H1 (cell line): ENCODE results near the gene DOP1B. TPM values are rescaled to one million over a fixed set of nuclear protein-coding genes. Genes with fewer than 3 reads are reported as not detected.

Experiments
- CTCF ChIA-PET: fragments of 300-600 bp; sonication (Branson Sonifier 250); formaldehyde crosslinking; loops from one replicate; lab custom pipeline; 2021; ENCODE audit not compliant: partially characterized antibody; lab: Charles Lee
- POLR2A ChIA-PET: fragments of 300-600 bp; sonication (Branson Sonifier 250); formaldehyde crosslinking; loops from one replicate; lab custom pipeline; 2021; ENCODE audit warnings: inconsistent platforms; ENCODE audit not compliant: partially characterized antibody; lab: Charles Lee
- DNase-seq, 2 experiments: peaks; one replicate each; pipeline versions ENCODE4 v3.0.0 to v3.0.0-alpha.2; 2010 to 2022; ENCODE audit warnings: low spot score in 2 of 2, low read depth in 1 of 2, mixed read lengths in 1 of 2
- FAIRE-seq: peaks from 2 replicates; lab custom pipeline; 2011; peaks lifted over from hg19 to GRCh38; lab: Jason Lieb, UNC
- H2AFZ ChIP-seq: 2 replicates; pipeline ENCODE4 v1.8.1; 2012; ENCODE audit warnings: low read length, inconsistent platforms
- H2AK5ac ChIP-seq: 2 replicates; pipeline ENCODE4 v1.6.1; 2013; ENCODE audit warnings: low read depth, low read length
- H2BK120ac ChIP-seq: replicated peaks from 2 replicates; pipeline ENCODE3; 2013; ENCODE audit warnings: low read depth, low read length, inconsistent platforms
- H2BK12ac ChIP-seq: 2 replicates; pipeline ENCODE4 v1.6.1; 2013; ENCODE audit warnings: low read depth, low read length
- H2BK15ac ChIP-seq: 2 replicates; pipeline ENCODE4 v1.6.1; 2013; ENCODE audit warnings: low read length
- H2BK20ac ChIP-seq: 2 replicates; pipeline ENCODE4 v1.6.1; 2013; ENCODE audit warnings: low read length
- H2BK5ac ChIP-seq: 2 replicates; pipeline ENCODE4 v1.6.1; 2013; ENCODE audit warnings: low read depth, low read length
- H3K14ac ChIP-seq: 2 replicates; pipeline ENCODE4 v1.6.1; 2013; ENCODE audit warnings: inconsistent platforms; ENCODE audit not compliant: insufficient read length
- H3K18ac ChIP-seq: 2 replicates; pipeline ENCODE4 v1.6.1; 2013; ENCODE audit warnings: low read length; ENCODE audit errors: extremely low read depth
- H3K23ac ChIP-seq: 2 replicates; pipeline ENCODE4 v1.6.1; 2013; ENCODE audit warnings: inconsistent platforms; ENCODE audit not compliant: insufficient read length
- H3K23me2 ChIP-seq: 2 replicates; pipeline ENCODE4 v1.6.1; 2013; ENCODE audit warnings: low read depth, low read length
- H3K27ac ChIP-seq: 2 replicates; pipeline ENCODE4 v1.6.1; 2011; ENCODE audit warnings: low read depth, low read length, inconsistent platforms
- H3K27me3 ChIP-seq, 4 experiments: replicated peaks in 1 of 4; 1 replicate in 1 of 4; 2 replicates in 3 of 4; pipeline versions ENCODE4 v1.6.1 to v1.8.1; 2011 to 2013; ENCODE audit warnings: low read length in 3 of 4, mild to moderate bottlenecking in 3 of 4, inconsistent platforms in 2 of 4, mixed read lengths in 2 of 4, moderate library complexity in 1 of 4; ENCODE audit not compliant: control insufficient read depth in 3 of 4, insufficient read depth in 3 of 4; ENCODE audit errors: extremely low read depth in 1 of 4
- H3K36me3 ChIP-seq, 4 experiments: 2 replicates each; pipeline versions ENCODE4 v1.6.1 to v1.8.1; 2011 to 2013; ENCODE audit warnings: mild to moderate bottlenecking in 4 of 4, low read length in 3 of 4, moderate library complexity in 2 of 4, control low read depth in 1 of 4, inconsistent platforms in 1 of 4; ENCODE audit not compliant: insufficient read depth in 4 of 4, control insufficient read depth in 2 of 4
- H3K4ac ChIP-seq: replicated peaks from 2 replicates; pipeline ENCODE3; 2013; ENCODE audit warnings: low read length, low read depth, mixed read lengths, inconsistent platforms; ENCODE audit not compliant: insufficient read length
- H3K4me1 ChIP-seq, 4 experiments: replicated peaks in 1 of 4; 1 replicate in 1 of 4; 2 replicates in 3 of 4; pipeline versions ENCODE4 v1.6.1 to v1.8.1; 2011 to 2013; ENCODE audit warnings: low read length in 3 of 4, inconsistent platforms in 2 of 4, mixed read lengths in 1 of 4; ENCODE audit not compliant: insufficient read depth in 4 of 4, control insufficient read depth in 3 of 4
- H3K4me2 ChIP-seq, 2 experiments: 2 replicates each; pipeline versions ENCODE4 v1.6.1 to v1.8.1; 2011 to 2013; ENCODE audit warnings: low read depth in 2 of 2, low read length in 2 of 2, control low read depth in 1 of 2, inconsistent platforms in 1 of 2, mild to moderate bottlenecking in 1 of 2; ENCODE audit not compliant: insufficient read depth in 1 of 2
- H3K4me3 ChIP-seq, 4 experiments: fragments of 200-600, 300-600 bp in 1 of 4; sonication (generic), shearing (Covaris generic), sonication (Bioruptor Twin) in 1 of 4; 2 replicates each; pipeline versions ENCODE4 v1.5.1 to v1.8.1; 2011 to 2016; ENCODE audit warnings: low read length in 4 of 4, low read depth in 3 of 4, control low read depth in 2 of 4, inconsistent platforms in 2 of 4, mild to moderate bottlenecking in 2 of 4, mixed read lengths in 1 of 4, moderate library complexity in 1 of 4; ENCODE audit not compliant: insufficient read depth in 2 of 4; ENCODE audit errors: extremely low read depth in 1 of 4
- H3K56ac ChIP-seq: replicated peaks from 2 replicates; pipeline ENCODE3; 2013; ENCODE audit warnings: low read depth, mild to moderate bottlenecking, mixed read lengths, low read length, inconsistent platforms; ENCODE audit not compliant: insufficient read length
- H3K79me1 ChIP-seq: 2 replicates; pipeline ENCODE4 v1.6.1; 2013; ENCODE audit warnings: low read depth, low read length, control low read depth
- H3K79me2 ChIP-seq, 2 experiments: 2 replicates each; pipeline versions ENCODE4 v1.6.1 to v1.8.1; 2012 to 2013; ENCODE audit warnings: low read length in 2 of 2, mild to moderate bottlenecking in 2 of 2, inconsistent platforms in 1 of 2; ENCODE audit not compliant: insufficient read depth in 2 of 2, control insufficient read depth in 1 of 2
- H3K9ac ChIP-seq, 4 experiments: replicated peaks in 1 of 4; 1 replicate in 1 of 4; 2 replicates in 3 of 4; pipeline versions ENCODE4 v1.6.1 to v1.8.1; 2011 to 2013; ENCODE audit warnings: low read depth in 3 of 4, low read length in 3 of 4, control low read depth in 2 of 4, mild to moderate bottlenecking in 2 of 4, moderate library complexity in 2 of 4, inconsistent platforms in 1 of 4; ENCODE audit errors: extremely low read depth in 1 of 4
- H3K9me3 ChIP-seq, 2 experiments: 2 replicates each; pipeline versions ENCODE4 v1.6.1 to v1.8.1; 2012 to 2013; ENCODE audit warnings: mild to moderate bottlenecking in 2 of 2, moderate library complexity in 2 of 2, control low read depth in 1 of 2, inconsistent platforms in 1 of 2, low read depth in 1 of 2, low read length in 1 of 2, mixed read lengths in 1 of 2; ENCODE audit not compliant: insufficient read depth in 2 of 2
- H4K20me1 ChIP-seq, 2 experiments: replicated peaks in 1 of 2; 2 replicates each; pipeline versions ENCODE3 to v1.8.1; 2011 to 2013; ENCODE audit warnings: inconsistent platforms in 2 of 2, low read length in 2 of 2, mild to moderate bottlenecking in 1 of 2; ENCODE audit not compliant: insufficient read depth in 2 of 2, control insufficient read depth in 1 of 2
- H4K5ac ChIP-seq: 2 replicates; pipeline ENCODE4 v1.6.1; 2013; ENCODE audit warnings: low read length, low read depth, mixed read lengths, inconsistent platforms; ENCODE audit not compliant: insufficient read length
- H4K8ac ChIP-seq: 2 replicates; pipeline ENCODE4 v1.8.0; 2013; ENCODE audit warnings: mild to moderate bottlenecking, moderate library complexity, low read length, inconsistent platforms; ENCODE audit not compliant: insufficient read depth; ENCODE audit errors: extremely low read depth
- H4K91ac ChIP-seq: replicated peaks from 2 replicates; pipeline ENCODE3; 2013; ENCODE audit warnings: low read length, mixed read lengths, inconsistent platforms; ENCODE audit not compliant: insufficient read length
- ATF2 ChIP-seq: IDR thresholded peaks from 2 replicates; pipeline ENCODE4 v1.6.1; 2012; ENCODE audit warnings: low read length, inconsistent platforms
- BACH1 ChIP-seq: IDR thresholded peaks from 2 replicates; pipeline ENCODE4 v1.6.1; 2012; ENCODE audit warnings: low read length, improper control_type of control experiment
- CBX5 ChIP-seq: fragments of 300-800, 300-1000 bp; sonication (generic); IDR thresholded peaks from 2 replicates; pipeline ENCODE4 v1.7.1; 2016; ENCODE audit warnings: antibody characterized with exemption, low read length, low read depth
- EP300 ChIP-seq, 2 experiments: IDR thresholded peaks; 1 replicate in 1 of 2; 2 replicates in 1 of 2; pipeline ENCODE4 v1.6.1; 2011 to 2012; ENCODE audit warnings: low read depth in 2 of 2, low read length in 2 of 2, mild to moderate bottlenecking in 2 of 2, borderline replicate concordance in 1 of 2, inconsistent platforms in 1 of 2, moderate library complexity in 1 of 2
- EZH2 ChIP-seq: fragments of 200-600 bp; sonication (generic); IDR thresholded peaks from 2 replicates; pipeline ENCODE4 v1.7.1; 2012; ENCODE audit warnings: low read depth, mild to moderate bottlenecking, moderate library complexity, low read length, inconsistent platforms; ENCODE audit not compliant: severe bottlenecking
- GABPA ChIP-seq: IDR thresholded peaks from 2 replicates; pipeline ENCODE4 v1.6.1; 2011; ENCODE audit warnings: mild to moderate bottlenecking, low read length, moderate library complexity, borderline replicate concordance; ENCODE audit not compliant: insufficient read depth
- KDM5A ChIP-seq: fragments of 200-600 bp; IDR thresholded peaks from 2 replicates; pipeline ENCODE4 v1.7.1; 2012; ENCODE audit warnings: mild to moderate bottlenecking, low read length, inconsistent platforms, mixed read lengths
- MAFK ChIP-seq: IDR thresholded peaks from 2 replicates; pipeline ENCODE4 v1.6.1; 2012; ENCODE audit warnings: low read depth, mild to moderate bottlenecking, improper control_type of control experiment, low read length
- SAP30 ChIP-seq: fragments of 300-600 bp; sonication (generic); IDR thresholded peaks from 2 replicates; pipeline ENCODE4 v1.7.1; 2012; ENCODE audit warnings: low read length, moderate library complexity, mild to moderate bottlenecking, inconsistent platforms; ENCODE audit not compliant: insufficient read depth, insufficient replicate concordance
- SIN3A ChIP-seq, 2 experiments: IDR thresholded peaks in 1 of 2; conservative IDR thresholded peaks in 1 of 2; 2 replicates each; pipeline ENCODE4 v1.6.1; 2011 to 2012; ENCODE audit warnings: low read length in 2 of 2, improper control_type of control experiment in 1 of 2, low read depth in 1 of 2, mild to moderate bottlenecking in 1 of 2
- SP2 ChIP-seq: IDR thresholded peaks from 2 replicates; pipeline ENCODE4 v1.6.1; 2012; ENCODE audit warnings: mild to moderate bottlenecking, low read length, inconsistent platforms
- SP4 ChIP-seq: IDR thresholded peaks from 2 replicates; pipeline ENCODE4 v1.6.1; 2012; ENCODE audit warnings: low read length, inconsistent platforms
- WGBS, 2 experiments: shearing (Covaris generic) in 1 of 2; methylation state at CpG; one replicate each; pipeline versions ENCODE4 v1.1.6 to v1.1.7; 2013 to 2015; ENCODE audit warnings: low lambda C conversion rate in 2 of 2, mixed read lengths in 2 of 2, inconsistent platforms in 1 of 2, low coverage in 1 of 2, missing lambda C conversion rate in 1 of 2; ENCODE audit not compliant: insufficient replicate concordance in 2 of 2, insufficient coverage in 1 of 2, insufficient read length in 1 of 2; ENCODE audit errors: extremely low coverage in 1 of 2, missing lambda C conversion rate in 1 of 2; 5-methylcytosine and 5-hydroxymethylcytosine counted together
- polyA plus RNA-seq, 7 experiments: library from polyadenylated mRNA; depleted of rRNA in 3 of 7; stranded (reverse) in 5 of 7; unstranded in 2 of 7; fragments of >200 nt in 5 of 7; fragments of 200-250 nt in 2 of 7; gene quantifications; 1 replicate in 5 of 7; 2 replicates in 1 of 7; 4 replicates in 1 of 7; pipeline versions ENCODE4 v1.2.1 to v1.2.3, GENCODE V29; 2011 to 2013; ENCODE audit warnings: missing spikeins in 2 of 7, mixed read lengths in 2 of 7
- total RNA-seq: library from RNA; stranded (reverse); fragmentation: NEBNext Ultra II Directional; extraction: Animal tissue kit (Norgen Biotek cat#: 25700); gene quantifications from 2 replicates; pipeline ENCODE4 v1.2.1, GENCODE V29; 2021

Gene DOP1B
- total and polyA plus RNA-seq, 2 of the 8 experiments (the other 6 are each of a cell fraction or from before 2014, with no cell fraction given), result 2.8 to 9.9 TPM

GRCh38 chr21:36205962-36206361 lies 49.3 kb downstream of the DOP1B start:
- Histone ChIP-seq H3K9me3 (no peaks in the 10 kb centered on the region), H2AFZ (no peak overlapping the region), H3K4ac (no peak overlapping the region), H2AK5ac (no peak overlapping the region), H3K14ac (no peak overlapping the region), H3K4me1 (peaks cover 0 to 2% (median 0%) of the 10 kb centered on the region in 4 experiments; a peak in 1 of 7 replicates), H4K20me1 (no peaks in the 10 kb centered on the region), H3K27me3 (no peaks in the 10 kb centered on the region), H2BK20ac (no peak overlapping the region), H4K5ac (no peak overlapping the region), H2BK15ac (no peak overlapping the region), H3K56ac (no peak overlapping the region), H2BK120ac (no peak overlapping the region), H2BK5ac (no peak overlapping the region), H3K79me1 (no peaks in the 10 kb centered on the region), H4K8ac (no peak overlapping the region), H3K79me2 (no peaks in the 10 kb centered on the region), H3K18ac (no peak overlapping the region), H3K23ac (no peak overlapping the region), H3K4me3 (no peak overlapping the region), H2BK12ac (no peak overlapping the region), H4K91ac (no peak overlapping the region), H3K4me2 (no peak overlapping the region), H3K36me3 (no peaks in the 10 kb centered on the region), H3K23me2 (no peaks in the 10 kb centered on the region), H3K9ac (no peak overlapping the region), H3K27ac (no peak overlapping the region)
- DNase-seq (no peak), FAIRE-seq (no peak)
- 95% methylated on average over 5 of the region's 5 CpGs; no CpG with 5 or more reads in 1 of the 2 experiments for WGBS, 2 experiments
- ChIA-PET POLR2A (no interaction called here), CTCF (interaction anchor here (0.9 to 2.0 kb wide), 9 partner anchors 9 to 92 kb away, joined by 3 to 8 read pairs (median 4); no protein-coding TSS in a partner anchor)
- TF ChIP-seq SAP30, result no peak
- TF ChIP-seq SP4, result no peak
- TF ChIP-seq SIN3A (conservative IDR thresholded peaks at IDR 0.05 in 1 of 2, IDR thresholded peaks at IDR 0.05 in 1 of 2; ENCODE audit: low read depth in 1 of 2, low read length in 2 of 2), result no peak
- no peak for TF ChIP-seq GABPA
- TF ChIP-seq CBX5, result no peak
- no peak for TF ChIP-seq EP300 (IDR thresholded peaks at IDR 0.05; ENCODE audit: borderline replicate concordance in 1 of 2, low read depth in 2 of 2, low read length in 2 of 2)
- TF ChIP-seq BACH1, result no peak
- no peak for TF ChIP-seq MAFK
- no peak for TF ChIP-seq ATF2
- no peak for TF ChIP-seq SP2
- TF ChIP-seq EZH2, result no peak
- TF ChIP-seq KDM5A, result no peak
